ENCODE measurements around the gene PPARG.
"Not testable (repeated sequence)": the region's sequence is repeated elsewhere in the genome, so short reads cannot be mapped to it uniquely, and the experiment has no call there.

- not testable (repeated sequence) for TF ChIP-seq POLR2AphosphoS5 (IDR thresholded peaks at IDR 0.05)
- TF ChIP-seq, protein P1, sequence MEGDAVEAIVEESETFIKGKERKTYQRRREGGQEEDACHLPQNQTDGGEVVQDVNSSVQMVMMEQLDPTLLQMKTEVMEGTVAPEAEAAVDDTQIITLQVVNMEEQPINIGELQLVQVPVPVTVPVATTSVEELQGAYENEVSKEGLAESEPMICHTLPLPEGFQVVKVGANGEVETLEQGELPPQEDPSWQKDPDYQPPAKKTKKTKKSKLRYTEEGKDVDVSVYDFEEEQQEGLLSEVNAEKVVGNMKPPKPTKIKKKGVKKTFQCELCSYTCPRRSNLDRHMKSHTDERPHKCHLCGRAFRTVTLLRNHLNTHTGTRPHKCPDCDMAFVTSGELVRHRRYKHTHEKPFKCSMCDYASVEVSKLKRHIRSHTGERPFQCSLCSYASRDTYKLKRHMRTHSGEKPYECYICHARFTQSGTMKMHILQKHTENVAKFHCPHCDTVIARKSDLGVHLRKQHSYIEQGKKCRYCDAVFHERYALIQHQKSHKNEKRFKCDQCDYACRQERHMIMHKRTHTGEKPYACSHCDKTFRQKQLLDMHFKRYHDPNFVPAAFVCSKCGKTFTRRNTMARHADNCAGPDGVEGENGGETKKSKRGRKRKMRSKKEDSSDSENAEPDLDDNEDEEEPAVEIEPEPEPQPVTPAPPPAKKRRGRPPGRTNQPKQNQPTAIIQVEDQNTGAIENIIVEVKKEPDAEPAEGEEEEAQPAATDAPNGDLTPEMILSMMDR (IDR thresholded peaks at IDR 0.05), result not testable (repeated sequence)
Observed at GRCh38 chr3:12285779-12286178, 3.1 kb upstream of the PPARG start.
